Immature natural killer cell (primary cell): ENCODE data around the gene LCT. TPM values are rescaled to one million over a fixed set of nuclear protein-coding genes. Genes with fewer than 3 reads are reported as not detected.

Source experiments
- DNase-seq, 3 donors: peaks; one replicate each; pipeline ENCODE4 v3.0.0; 2022; ENCODE audit warnings: mixed read lengths in 1 of 3
- H3K27ac Mint-ChIP-seq, 6 donors: one replicate each; pipeline ENCODE4 v1.8.0; 2020; ENCODE audit warnings: mixed read lengths in 6 of 6, mild to moderate bottlenecking in 5 of 6, inconsistent platforms in 4 of 6, moderate library complexity in 3 of 6
- H3K27me3 Mint-ChIP-seq, 3 donors: one replicate each; pipeline ENCODE4 v1.8.0; 2020 to 2021; ENCODE audit warnings: low read depth in 3 of 3, mild to moderate bottlenecking in 3 of 3, mixed read lengths in 3 of 3, moderate library complexity in 3 of 3, inconsistent platforms in 1 of 3
- H3K36me3 Mint-ChIP-seq, 3 donors: one replicate each; pipeline ENCODE4 v1.8.0; 2020; ENCODE audit warnings: mixed read lengths in 3 of 3, inconsistent platforms in 2 of 3, mild to moderate bottlenecking in 2 of 3
- H3K4me1 Mint-ChIP-seq, 2 donors: one replicate each; pipeline ENCODE4 v1.8.0; 2020; ENCODE audit warnings: inconsistent platforms in 2 of 2, mild to moderate bottlenecking in 2 of 2, mixed read lengths in 2 of 2, moderate library complexity in 1 of 2
- H3K4me3 Mint-ChIP-seq, 5 donors: one replicate each; pipeline ENCODE4 v1.8.0; 2020; ENCODE audit warnings: mild to moderate bottlenecking in 5 of 5, mixed read lengths in 5 of 5, inconsistent platforms in 3 of 5, moderate library complexity in 3 of 5
- H3K9me3 Mint-ChIP-seq, 6 donors: one replicate each; pipeline ENCODE4 v1.8.0; 2020; ENCODE audit warnings: mild to moderate bottlenecking in 6 of 6, mixed read lengths in 6 of 6, inconsistent platforms in 4 of 6, moderate library complexity in 3 of 6
- polyA plus RNA-seq, 3 donors: library from polyadenylated mRNA; unstranded; fragments of 300-500 nt; fragmentation: Illumina TruSeq; gene quantifications; one replicate each; pipeline ENCODE4 v1.2.3, GENCODE V29; 2021

Gene LCT
- polyA plus RNA-seq, 3 donors from 2014 or later = not detected

GRCh38 chr2:135741043-135741394 is 96.0 kb downstream of the LCT start:
- peak overlapping the region; percentile 64 to 99 (median 96) for H3K27ac Mint-ChIP-seq
- peaks cover 0 to under 1% (median 0%) of the 10 kb centered on the region in 3 donors for H3K36me3 Mint-ChIP-seq
- no peaks in the 10 kb centered on the region for H3K9me3 Mint-ChIP-seq
- peaks cover 2 to 6% (median 4%) of the 10 kb centered on the region in 3 donors for H3K27me3 Mint-ChIP-seq
- peaks cover 38 to 40% of the 10 kb centered on the region in 2 donors for H3K4me1 Mint-ChIP-seq
- H3K4me3 Mint-ChIP-seq = peak overlapping the region in 2 of 5 donors; percentile 92 to 93
- DNase-seq = no peak

GRCh38 chr2:135740206-135740605 is 96.8 kb downstream of the LCT start:
- H3K27ac Mint-ChIP-seq = no peak overlapping the region
- DNase-seq = no peak
- H3K27me3 Mint-ChIP-seq = peaks cover 2 to 6% (median 4%) of the 10 kb centered on the region in 3 donors
- H3K4me1 Mint-ChIP-seq = peaks cover 31 to 34% of the 10 kb centered on the region in 2 donors
- no peak overlapping the region for H3K4me3 Mint-ChIP-seq
- no peaks in the 10 kb centered on the region for H3K9me3 Mint-ChIP-seq
- H3K36me3 Mint-ChIP-seq = no peaks in the 10 kb centered on the region

Other genes starting within 250 kb of the LCT start
- 100 to 1,000 TPM in 1 of 3 donors, 10 to 100 TPM in 2; 79.4 to 101 (median 99.5) TPM for gene UBXN4, start 95.3 kb downstream of the LCT start, polyA plus RNA-seq
- gene MCM6, start 39.3 kb upstream of the LCT start, polyA plus RNA-seq = 10 to 100 TPM; 10.6 to 18.0 (median 17.0) TPM
- 100 to 1,000 TPM in 1 of 3 donors, 10 to 100 TPM in 2; 63.5 to 132 (median 86.1) TPM for gene DARS1, start 148.4 kb upstream of the LCT start, polyA plus RNA-seq